SK-N-SH treated with all-trans-retinoic acid at 6 μM for 48 hours (cell line): ENCODE results near the gene RTN4R.

Experiments
- ATAC-seq: fragments of 200-7000 bp; cut with Tn5 transposase; 3 replicates; pipeline ENCODE4 v1.9.1; 2020; ENCODE audit warnings: mild to moderate bottlenecking, moderate library complexity
- ARNTL ChIP-seq: fragments of 450-650 bp; formaldehyde crosslinking; IDR thresholded peaks from 2 replicates; pipeline ENCODE4 v1.5.0; 2020; ENCODE audit warnings: low read depth, mild to moderate bottlenecking, moderate library complexity, borderline replicate concordance
- BACH2 ChIP-seq: fragments of 250-450 bp; sonication (Bioruptor Pico); IDR thresholded peaks from 2 replicates; pipeline ENCODE4 v1.9.0; 2021; ENCODE audit warnings: mild to moderate bottlenecking, borderline replicate concordance
- CSDC2 ChIP-seq: fragments of 250-450 bp; sonication (Bioruptor Pico); IDR thresholded peaks from 2 replicates; pipeline ENCODE4 v1.5.0; 2020; ENCODE audit warnings: mild to moderate bottlenecking, moderate library complexity
- ESRRG ChIP-seq: fragments of 250-450 bp; sonication (Bioruptor Pico); IDR thresholded peaks from 2 replicates; pipeline ENCODE4 v1.6.1; 2021; ENCODE audit warnings: mild to moderate bottlenecking
- GLIS3 ChIP-seq: fragments of 250-450 bp; sonication (Bioruptor Pico); IDR thresholded peaks from 2 replicates; pipeline ENCODE4 v1.5.0; 2020; ENCODE audit warnings: mild to moderate bottlenecking, moderate library complexity
- ISL1 ChIP-seq: fragments of 250-450 bp; sonication (Bioruptor Pico); IDR thresholded peaks from 2 replicates; pipeline ENCODE4 v2.1.2; 2022; ENCODE audit warnings: mild to moderate bottlenecking, moderate library complexity
- OSR1 ChIP-seq: fragments of 250-450 bp; sonication (Bioruptor Pico); IDR thresholded peaks from 2 replicates; pipeline ENCODE4 v1.8.0; 2022; ENCODE audit warnings: moderate library complexity, mild to moderate bottlenecking, inconsistent platforms
- PPARA ChIP-seq: fragments of 250-450 bp; sonication (Bioruptor Pico); IDR thresholded peaks from 2 replicates; pipeline ENCODE4 v1.5.0; 2020; ENCODE audit warnings: mild to moderate bottlenecking, borderline replicate concordance
- RARB ChIP-seq: fragments of 250-450 bp; sonication (Bioruptor Pico); IDR thresholded peaks from 2 replicates; pipeline ENCODE4 v1.8.0; 2021; ENCODE audit warnings: mild to moderate bottlenecking, moderate library complexity
- TCF4 ChIP-seq: fragments of 250-450 bp; sonication (Bioruptor Pico); IDR thresholded peaks from 2 replicates; pipeline ENCODE4 v1.8.0; 2021; ENCODE audit warnings: mild to moderate bottlenecking, moderate library complexity, borderline replicate concordance
- ZC3H10 ChIP-seq: fragments of 250-450 bp; sonication (Bioruptor Pico); IDR thresholded peaks from 2 replicates; pipeline ENCODE4 v1.5.1; 2021; ENCODE audit warnings: mild to moderate bottlenecking, moderate library complexity
- ZFP3 ChIP-seq: fragments of 250-450 bp; sonication (Bioruptor Pico); IDR thresholded peaks from 2 replicates; pipeline ENCODE4 v1.5.0; 2020; ENCODE audit warnings: mild to moderate bottlenecking, moderate library complexity
- ZFP30 ChIP-seq: fragments of 450-650 bp; formaldehyde crosslinking; IDR thresholded peaks from 2 replicates; pipeline ENCODE4 v1.5.0; 2022; ENCODE audit warnings: mild to moderate bottlenecking, moderate library complexity
- ZNF565 ChIP-seq: fragments of 450-650 bp; formaldehyde crosslinking; conservative IDR thresholded peaks from 2 replicates; pipeline ENCODE4 v1.5.0; 2020; ENCODE audit warnings: low read depth, mild to moderate bottlenecking, moderate library complexity
- ZNF8 ChIP-seq: fragments of 450-650 bp; formaldehyde crosslinking; IDR thresholded peaks from 2 replicates; pipeline ENCODE4 v1.5.0; 2020; ENCODE audit warnings: mild to moderate bottlenecking, moderate library complexity
- TF ChIP-seq, protein P1 (sequence below): fragments of 250-450 bp; sonication (Bioruptor Pico); IDR thresholded peaks from 2 replicates; pipeline ENCODE4 v1.5.1; 2021; ENCODE audit warnings: mild to moderate bottlenecking, moderate library complexity
- TF ChIP-seq, protein P2 (sequence below): fragments of 250-450 bp; sonication (Bioruptor Pico); IDR thresholded peaks from 2 replicates; pipeline ENCODE4 v1.5.1; 2020; ENCODE audit warnings: low read depth, mild to moderate bottlenecking, moderate library complexity
- TF ChIP-seq, protein P3 (sequence below): fragments of 250-450 bp; sonication (Bioruptor Pico); IDR thresholded peaks from 2 replicates; pipeline ENCODE4 v1.8.0; 2020; ENCODE audit warnings: mild to moderate bottlenecking, moderate library complexity, borderline replicate concordance
- TF ChIP-seq, protein P4 (sequence below): fragments of 250-450 bp; sonication (Bioruptor Pico); IDR thresholded peaks from 2 replicates; pipeline ENCODE4 v1.5.0; 2020; ENCODE audit warnings: mild to moderate bottlenecking, moderate library complexity

Gene RTN4R

DNA sequence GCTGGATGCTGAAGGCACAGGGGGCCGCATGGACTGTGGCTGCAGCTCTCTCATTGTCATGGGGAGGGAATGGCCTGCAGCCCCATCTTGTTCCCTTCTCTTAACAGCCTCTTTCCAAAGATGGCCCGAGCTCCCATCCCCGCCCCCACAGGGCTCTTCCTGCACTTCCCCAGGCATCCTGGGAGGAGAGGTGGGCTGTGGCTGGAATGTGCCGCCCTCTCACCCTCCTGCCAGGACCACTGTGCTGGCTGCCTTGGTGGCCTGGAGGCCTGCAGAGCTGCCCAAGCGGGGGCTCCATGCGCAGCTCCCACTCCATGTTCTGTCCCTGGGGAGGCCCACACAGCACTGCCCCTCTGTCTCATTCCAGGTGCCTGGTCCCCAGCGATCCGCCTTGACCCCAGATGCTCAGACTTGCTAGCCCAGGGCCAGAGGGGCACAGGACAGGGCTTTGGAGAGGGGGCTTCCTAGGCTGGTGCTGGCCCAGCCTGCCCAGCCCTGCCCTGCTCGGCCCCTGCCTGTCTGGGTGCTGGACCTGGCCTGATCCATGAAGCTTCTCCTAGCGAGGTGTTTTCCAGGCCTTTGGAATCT, 56.6 kb downstream of the RTN4R start:
- no peak for TF ChIP-seq ARNTL
- ATAC-seq: no peak

DNA sequence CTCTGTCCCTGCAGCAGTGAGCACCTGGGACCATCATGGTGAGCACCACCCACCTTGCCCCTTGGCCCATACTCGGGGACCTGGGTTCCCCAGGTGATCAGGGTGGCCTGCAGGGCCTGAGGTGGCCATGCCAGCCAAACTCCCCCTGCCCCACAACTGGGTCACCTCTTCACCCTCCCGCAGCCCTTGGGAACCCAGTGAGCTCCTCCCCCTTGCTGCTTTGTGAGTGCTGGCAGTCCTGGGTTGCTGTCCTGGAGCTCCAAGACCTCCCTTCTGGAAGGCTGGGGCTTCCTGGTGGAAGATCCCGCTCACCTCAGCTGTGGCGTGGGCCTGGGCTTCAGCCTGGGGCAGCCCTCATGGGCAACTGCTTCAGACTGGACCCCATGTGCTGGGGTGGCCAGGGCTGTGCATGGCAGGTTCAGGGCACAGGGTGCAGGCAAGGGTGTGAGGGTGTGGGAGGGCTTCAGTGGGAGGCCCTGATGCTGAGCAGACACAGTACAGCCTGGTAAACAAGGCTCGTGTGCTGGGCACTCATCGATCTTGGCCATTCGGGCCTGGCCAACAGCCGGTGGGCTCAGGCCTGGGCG, 57.6 kb downstream of the RTN4R start:
- ATAC-seq: no peak
- TF ChIP-seq PPARA (CRISPR knock-in tag) (no peak), ZFP30 (no peak), GLIS3 (no peak), BACH2 (CRISPR knock-in tag) (no peak), OSR1 (CRISPR knock-in tag) (no peak), ESRRG (CRISPR knock-in tag) (no peak), CSDC2 (CRISPR knock-in tag) (no peak)
- TF ChIP-seq, protein P1, sequence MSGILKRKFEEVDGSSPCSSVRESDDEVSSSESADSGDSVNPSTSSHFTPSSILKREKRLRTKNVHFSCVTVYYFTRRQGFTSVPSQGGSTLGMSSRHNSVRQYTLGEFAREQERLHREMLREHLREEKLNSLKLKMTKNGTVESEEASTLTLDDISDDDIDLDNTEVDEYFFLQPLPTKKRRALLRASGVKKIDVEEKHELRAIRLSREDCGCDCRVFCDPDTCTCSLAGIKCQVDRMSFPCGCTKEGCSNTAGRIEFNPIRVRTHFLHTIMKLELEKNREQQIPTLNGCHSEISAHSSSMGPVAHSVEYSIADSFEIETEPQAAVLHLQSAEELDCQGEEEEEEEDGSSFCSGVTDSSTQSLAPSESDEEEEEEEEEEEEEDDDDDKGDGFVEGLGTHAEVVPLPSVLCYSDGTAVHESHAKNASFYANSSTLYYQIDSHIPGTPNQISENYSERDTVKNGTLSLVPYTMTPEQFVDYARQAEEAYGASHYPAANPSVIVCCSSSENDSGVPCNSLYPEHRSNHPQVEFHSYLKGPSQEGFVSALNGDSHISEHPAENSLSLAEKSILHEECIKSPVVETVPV: no peak
- TF ChIP-seq, protein P2, sequence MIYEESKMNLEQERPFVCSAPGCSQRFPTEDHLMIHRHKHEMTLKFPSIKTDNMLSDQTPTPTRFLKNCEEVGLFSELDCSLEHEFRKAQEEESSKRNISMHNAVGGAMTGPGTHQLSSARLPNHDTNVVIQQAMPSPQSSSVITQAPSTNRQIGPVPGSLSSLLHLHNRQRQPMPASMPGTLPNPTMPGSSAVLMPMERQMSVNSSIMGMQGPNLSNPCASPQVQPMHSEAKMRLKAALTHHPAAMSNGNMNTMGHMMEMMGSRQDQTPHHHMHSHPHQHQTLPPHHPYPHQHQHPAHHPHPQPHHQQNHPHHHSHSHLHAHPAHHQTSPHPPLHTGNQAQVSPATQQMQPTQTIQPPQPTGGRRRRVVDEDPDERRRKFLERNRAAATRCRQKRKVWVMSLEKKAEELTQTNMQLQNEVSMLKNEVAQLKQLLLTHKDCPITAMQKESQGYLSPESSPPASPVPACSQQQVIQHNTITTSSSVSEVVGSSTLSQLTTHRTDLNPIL (CRISPR knock-in tag): no peak

DNA sequence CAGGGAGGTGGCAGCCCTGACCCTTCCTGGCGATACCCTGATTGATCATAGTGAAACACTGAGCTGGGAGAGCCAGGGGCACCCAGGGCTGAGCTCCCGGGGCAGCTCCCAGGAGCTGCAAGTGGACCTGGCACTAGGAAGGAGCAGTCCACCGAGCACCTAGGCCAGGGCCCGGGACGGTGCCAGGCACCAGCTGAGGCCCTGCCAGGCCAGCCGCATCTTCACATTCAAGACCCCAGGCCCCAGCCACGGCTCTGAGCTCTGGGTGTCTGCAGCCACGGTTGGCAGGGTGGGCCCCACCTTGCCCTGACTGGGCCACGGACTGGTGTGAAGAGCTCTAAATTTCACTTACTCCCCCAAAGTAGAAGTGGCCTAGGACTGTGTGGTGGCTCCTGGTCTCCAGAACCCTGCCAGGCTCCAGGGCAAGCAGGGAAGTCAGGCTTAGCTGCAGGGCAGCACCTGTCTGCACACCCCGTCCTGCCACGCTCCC, 58.3 kb downstream of the RTN4R start:
- TF ChIP-seq PPARA (CRISPR knock-in tag): no peak
- TF ChIP-seq, protein P3, sequence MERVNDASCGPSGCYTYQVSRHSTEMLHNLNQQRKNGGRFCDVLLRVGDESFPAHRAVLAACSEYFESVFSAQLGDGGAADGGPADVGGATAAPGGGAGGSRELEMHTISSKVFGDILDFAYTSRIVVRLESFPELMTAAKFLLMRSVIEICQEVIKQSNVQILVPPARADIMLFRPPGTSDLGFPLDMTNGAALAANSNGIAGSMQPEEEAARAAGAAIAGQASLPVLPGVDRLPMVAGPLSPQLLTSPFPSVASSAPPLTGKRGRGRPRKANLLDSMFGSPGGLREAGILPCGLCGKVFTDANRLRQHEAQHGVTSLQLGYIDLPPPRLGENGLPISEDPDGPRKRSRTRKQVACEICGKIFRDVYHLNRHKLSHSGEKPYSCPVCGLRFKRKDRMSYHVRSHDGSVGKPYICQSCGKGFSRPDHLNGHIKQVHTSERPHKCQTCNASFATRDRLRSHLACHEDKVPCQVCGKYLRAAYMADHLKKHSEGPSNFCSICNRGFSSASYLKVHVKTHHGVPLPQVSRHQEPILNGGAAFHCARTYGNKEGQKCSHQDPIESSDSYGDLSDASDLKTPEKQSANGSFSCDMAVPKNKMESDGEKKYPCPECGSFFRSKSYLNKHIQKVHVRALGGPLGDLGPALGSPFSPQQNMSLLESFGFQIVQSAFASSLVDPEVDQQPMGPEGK (CRISPR knock-in tag): no peak
- no peak for TF ChIP-seq ZC3H10 (CRISPR knock-in tag)
- TF ChIP-seq ZNF565 (CRISPR knock-in tag): no peak
- no peak for TF ChIP-seq GLIS3
- ATAC-seq: no peak

DNA sequence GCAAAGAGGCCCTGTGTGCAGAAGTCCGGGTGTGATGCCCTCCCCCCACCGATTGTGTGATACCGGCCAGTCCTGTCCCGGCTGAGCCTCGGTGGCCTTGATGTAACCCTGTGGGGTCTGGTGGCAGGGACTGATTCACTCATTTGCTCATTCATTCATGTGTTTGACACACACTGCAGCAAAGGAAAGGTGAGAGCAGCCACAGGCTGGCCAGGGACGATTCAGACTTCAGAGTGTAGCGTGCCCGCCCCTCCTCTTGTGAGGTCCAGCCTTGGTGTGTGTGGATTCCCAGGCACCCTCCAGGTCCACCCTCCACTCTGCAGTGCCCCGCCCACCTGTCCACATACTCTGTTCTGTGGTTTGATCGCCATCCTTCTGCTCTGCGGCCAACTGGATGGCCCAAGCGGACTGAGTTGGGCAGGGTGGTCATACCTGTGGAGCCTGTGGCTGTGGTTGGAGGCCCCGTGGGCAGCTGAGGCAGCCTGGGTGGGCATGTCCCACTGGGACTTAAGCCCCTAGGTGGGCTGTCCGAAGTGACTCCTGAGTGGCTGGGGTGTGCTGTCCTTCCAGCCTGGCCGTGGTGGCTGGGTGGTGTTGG, 59.3 kb downstream of the RTN4R start:
- no peak for TF ChIP-seq RARB (CRISPR knock-in tag)
- TF ChIP-seq, protein P1: no peak
- TF ChIP-seq GLIS3: no peak
- ATAC-seq: no peak

DNA sequence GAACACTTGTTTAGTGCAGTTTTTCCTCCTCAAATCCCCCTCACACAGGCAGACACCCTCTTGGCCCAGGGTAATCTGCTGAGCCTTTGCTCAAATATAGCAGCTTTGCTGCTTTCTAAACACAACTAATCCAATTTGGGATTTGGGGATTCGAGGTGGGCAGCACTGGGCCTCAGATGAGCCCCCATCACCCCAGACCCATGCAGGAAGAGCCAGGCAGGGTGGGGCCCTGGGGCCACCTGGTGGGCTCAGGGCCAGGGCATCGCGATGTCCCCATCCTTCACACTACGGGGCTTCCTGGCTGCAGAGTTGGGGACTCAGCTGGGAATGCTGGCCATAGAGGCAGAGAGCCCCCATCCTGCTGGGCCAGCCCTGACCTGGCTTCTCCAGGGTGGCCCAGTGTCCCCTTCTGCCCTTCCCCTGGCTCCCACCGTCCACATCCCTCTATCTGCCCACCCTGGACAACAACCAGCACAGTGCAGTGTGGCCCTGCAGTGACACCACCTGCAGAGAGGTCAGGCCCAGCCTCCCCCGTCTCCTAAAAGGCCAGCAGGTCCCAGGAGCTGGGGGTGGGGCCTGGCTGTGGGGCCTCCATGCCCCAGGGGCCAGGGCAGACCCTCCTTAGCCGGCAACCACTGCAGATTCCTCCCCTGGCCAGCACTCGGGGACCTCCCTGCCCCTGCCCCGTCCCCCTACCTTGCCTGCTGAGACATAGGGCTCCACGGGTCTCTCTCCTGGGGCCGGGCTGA, 60.7 kb downstream of the RTN4R start:
- no peak for TF ChIP-seq ZNF8 (CRISPR knock-in tag)
- TF ChIP-seq ZFP30: no peak
- no peak for TF ChIP-seq ZFP3 (CRISPR knock-in tag)
- TF ChIP-seq PPARA (CRISPR knock-in tag): no peak
- TF ChIP-seq ZC3H10 (CRISPR knock-in tag): no peak
- TF ChIP-seq GLIS3: no peak
- TF ChIP-seq ESRRG (CRISPR knock-in tag): no peak
- TF ChIP-seq TCF4 (CRISPR knock-in tag): no peak
- no peak for TF ChIP-seq ARNTL
- TF ChIP-seq OSR1 (CRISPR knock-in tag): no peak
- TF ChIP-seq, protein P4, sequence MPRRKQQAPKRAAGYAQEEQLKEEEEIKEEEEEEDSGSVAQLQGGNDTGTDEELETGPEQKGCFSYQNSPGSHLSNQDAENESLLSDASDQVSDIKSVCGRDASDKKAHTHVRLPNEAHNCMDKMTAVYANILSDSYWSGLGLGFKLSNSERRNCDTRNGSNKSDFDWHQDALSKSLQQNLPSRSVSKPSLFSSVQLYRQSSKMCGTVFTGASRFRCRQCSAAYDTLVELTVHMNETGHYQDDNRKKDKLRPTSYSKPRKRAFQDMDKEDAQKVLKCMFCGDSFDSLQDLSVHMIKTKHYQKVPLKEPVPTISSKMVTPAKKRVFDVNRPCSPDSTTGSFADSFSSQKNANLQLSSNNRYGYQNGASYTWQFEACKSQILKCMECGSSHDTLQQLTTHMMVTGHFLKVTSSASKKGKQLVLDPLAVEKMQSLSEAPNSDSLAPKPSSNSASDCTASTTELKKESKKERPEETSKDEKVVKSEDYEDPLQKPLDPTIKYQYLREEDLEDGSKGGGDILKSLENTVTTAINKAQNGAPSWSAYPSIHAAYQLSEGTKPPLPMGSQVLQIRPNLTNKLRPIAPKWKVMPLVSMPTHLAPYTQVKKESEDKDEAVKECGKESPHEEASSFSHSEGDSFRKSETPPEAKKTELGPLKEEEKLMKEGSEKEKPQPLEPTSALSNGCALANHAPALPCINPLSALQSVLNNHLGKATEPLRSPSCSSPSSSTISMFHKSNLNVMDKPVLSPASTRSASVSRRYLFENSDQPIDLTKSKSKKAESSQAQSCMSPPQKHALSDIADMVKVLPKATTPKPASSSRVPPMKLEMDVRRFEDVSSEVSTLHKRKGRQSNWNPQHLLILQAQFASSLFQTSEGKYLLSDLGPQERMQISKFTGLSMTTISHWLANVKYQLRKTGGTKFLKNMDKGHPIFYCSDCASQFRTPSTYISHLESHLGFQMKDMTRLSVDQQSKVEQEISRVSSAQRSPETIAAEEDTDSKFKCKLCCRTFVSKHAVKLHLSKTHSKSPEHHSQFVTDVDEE (CRISPR knock-in tag): no peak
- TF ChIP-seq RARB (CRISPR knock-in tag): no peak
- TF ChIP-seq ZNF565 (CRISPR knock-in tag): no peak
- TF ChIP-seq ISL1 (CRISPR knock-in tag): no peak
- no peak for ATAC-seq
